DOHH2 (cell line): ENCODE measurements around the gene NOXO1.

ENCODE experiments used
- H3F3A ChIP-seq: fragments of 200-600 bp; sonication (generic), shearing (Covaris generic); 2 replicates; pipeline ENCODE4 v1.6.0; 2016; ENCODE audit warnings: antibody characterized with exemption, mild to moderate bottlenecking; ENCODE audit not compliant: control insufficient read depth, insufficient read depth
- H3K27ac ChIP-seq: fragments of 200-600 bp; sonication (generic); 2 replicates; pipeline ENCODE4 v1.5.1; 2014; ENCODE audit warnings: low read depth, mild to moderate bottlenecking, low read length, moderate library complexity
- H3K27me3 ChIP-seq: fragments of 200-600 bp; sonication (generic); 2 replicates; pipeline ENCODE4 v1.6.1; 2014; ENCODE audit warnings: mild to moderate bottlenecking, low read length, mixed read lengths; ENCODE audit not compliant: control insufficient read depth
- H3K36me3 ChIP-seq: fragments of 200-600 bp; sonication (generic); 2 replicates; pipeline ENCODE4 v1.6.1; 2014; ENCODE audit warnings: mild to moderate bottlenecking, low read length, moderate library complexity, mixed read lengths; ENCODE audit not compliant: control insufficient read depth
- H3K4me1 ChIP-seq: fragments of 200-600 bp; sonication (generic); 2 replicates; pipeline ENCODE4 v1.6.1; 2014; ENCODE audit warnings: mild to moderate bottlenecking, low read length, mixed read lengths; ENCODE audit not compliant: control insufficient read depth
- H3K4me2 ChIP-seq: fragments of 200-600 bp; sonication (generic); 2 replicates; pipeline ENCODE4 v1.6.0; 2014; ENCODE audit warnings: mild to moderate bottlenecking, low read length, moderate library complexity
- H3K4me3 ChIP-seq: fragments of 200-600 bp; sonication (generic); 2 replicates; pipeline ENCODE4 v1.5.1; 2014; ENCODE audit warnings: mild to moderate bottlenecking, low read length, mixed read lengths
- H3K79me2 ChIP-seq: fragments of 200-600 bp; sonication (generic); 2 replicates; pipeline ENCODE4 v1.6.1; 2014; ENCODE audit warnings: mild to moderate bottlenecking, low read length, mixed read lengths; ENCODE audit not compliant: control insufficient read depth
- H3K9me2 ChIP-seq: fragments of 200-600 bp; sonication (generic); replicated peaks from 2 replicates; pipeline ENCODE4 v1.6.1; 2014; ENCODE audit warnings: mild to moderate bottlenecking, low read length, mixed read lengths; ENCODE audit not compliant: control insufficient read depth
- H3K9me3 ChIP-seq: fragments of 200-600 bp; sonication (generic); 2 replicates; pipeline ENCODE4 v1.6.1; 2014; ENCODE audit warnings: antibody characterized with exemption, low read length, mixed read lengths; ENCODE audit not compliant: control insufficient read depth, insufficient read depth
- H4K20me1 ChIP-seq: fragments of 200-600 bp; sonication (generic); 2 replicates; pipeline ENCODE4 v1.6.0; 2014; ENCODE audit warnings: low read depth, mild to moderate bottlenecking, antibody characterized with exemption, low read length, moderate library complexity; ENCODE audit not compliant: control insufficient read depth, insufficient read depth
- CTCF ChIP-seq: fragments of 200-600 bp; sonication (generic); IDR thresholded peaks from one replicate; pipeline ENCODE4 v1.5.1; 2014; ENCODE audit warnings: antibody characterized with exemption, mild to moderate bottlenecking, low read depth, low read length; ENCODE audit not compliant: poor library complexity, severe bottlenecking
- EZH2phosphoT487 ChIP-seq: fragments of 200-600 bp; sonication (generic); IDR thresholded peaks from 2 replicates; pipeline ENCODE4 v1.6.1; 2017; ENCODE audit warnings: borderline replicate concordance, mild to moderate bottlenecking, antibody characterized with exemption, low read length, moderate library complexity, mixed read lengths

The NOXO1 gene

GRCh38 chr16:1938910-1939309, 42.4 kb downstream of the NOXO1 start:
- Histone ChIP-seq H3K36me3 (no peaks in the 10 kb centered on the region), H3K27ac (no peak overlapping the region), H3K9me2 (no peaks in the 10 kb centered on the region), H4K20me1 (no peaks in the 10 kb centered on the region), H3K27me3 (no peaks in the 10 kb centered on the region), H3K9me3 (no peaks in the 10 kb centered on the region), H3F3A (no peaks in the 10 kb centered on the region), H3K4me2 (no peak overlapping the region), H3K79me2 (no peaks in the 10 kb centered on the region), H3K4me3 (no peak overlapping the region), H3K4me1 (peaks cover 19% of the 10 kb centered on the region)
- TF ChIP-seq CTCF (no peak), EZH2phosphoT487 (no peak)

GRCh38 chr16:1938316-1938715, 43.0 kb downstream of the NOXO1 start:
- H3K9me2 ChIP-seq = no peaks in the 10 kb centered on the region
- TF ChIP-seq CTCF (no peak), EZH2phosphoT487 (no peak)
- no peak overlapping the region for H3K4me2 ChIP-seq
- no peaks in the 10 kb centered on the region for H3K36me3 ChIP-seq
- no peaks in the 10 kb centered on the region for H3F3A ChIP-seq
- H3K27ac ChIP-seq = no peak overlapping the region
- H3K9me3 ChIP-seq = no peaks in the 10 kb centered on the region
- no peaks in the 10 kb centered on the region for H4K20me1 ChIP-seq
- no peaks in the 10 kb centered on the region for H3K27me3 ChIP-seq
- H3K79me2 ChIP-seq = no peaks in the 10 kb centered on the region
- peaks cover 13% of the 10 kb centered on the region for H3K4me1 ChIP-seq
- no peak overlapping the region for H3K4me3 ChIP-seq

- Histone ChIP-seq H3K4me1 (peaks cover 6% of the 10 kb centered on the region), H3K36me3 (no peaks in the 10 kb centered on the region), H3K27me3 (no peaks in the 10 kb centered on the region), H3K9me2 (no peaks in the 10 kb centered on the region), H3K4me2 (no peak overlapping the region), H3K27ac (no peak overlapping the region), H3K79me2 (no peaks in the 10 kb centered on the region), H3F3A (no peaks in the 10 kb centered on the region), H3K9me3 (no peaks in the 10 kb centered on the region), H3K4me3 (no peak overlapping the region), H4K20me1 (no peaks in the 10 kb centered on the region)
- TF ChIP-seq CTCF (no peak), EZH2phosphoT487 (no peak)
Measured at GRCh38 chr16:1936945-1937479, 44.3 kb downstream of the NOXO1 start.
